Natural killer cell (primary cell): Measurements from ENCODE around the gene FLYWCH2. TPM values are rescaled to one million over a fixed set of nuclear protein-coding genes. Genes with fewer than 3 reads are reported as not detected.

Experiments used
- ATAC-seq, 3 donors: fragments of 150-1000 bp in 2 of 3; fragments of 200-7000 bp in 1 of 3; cut with Tn5 transposase; 1 replicate in 1 of 3; 2 replicates in 2 of 3; pipeline ENCODE4 v1.10.0; 2021; ENCODE audit warnings: mild to moderate bottlenecking in 2 of 3, moderate library complexity in 2 of 3
- DNase-seq, 2 donors: peaks; one replicate each; pipeline versions ENCODE4 v3.0.0 to v3.0.0-alpha.2; 2013 to 2021; ENCODE audit warnings: mixed read lengths in 1 of 2
- H3K27ac ChIP-seq: one replicate; pipeline ENCODE4 v1.5.1; 2013; ENCODE audit warnings: mild to moderate bottlenecking, low read length
- H3K27me3 ChIP-seq: one replicate; pipeline ENCODE4 v1.6.1; 2013; ENCODE audit warnings: low read length; ENCODE audit not compliant: control insufficient read depth, insufficient read depth
- H3K36me3 ChIP-seq: one replicate; pipeline ENCODE4 v1.6.1; 2013; ENCODE audit warnings: low read length; ENCODE audit not compliant: control insufficient read depth, insufficient read depth
- H3K4me1 ChIP-seq: one replicate; pipeline ENCODE4 v1.6.1; 2013; ENCODE audit warnings: low read length; ENCODE audit not compliant: control insufficient read depth, insufficient read depth
- H3K4me3 ChIP-seq: one replicate; pipeline ENCODE4 v1.5.1; 2013; ENCODE audit warnings: low read length
- H3K9me3 ChIP-seq: one replicate; pipeline ENCODE4 v1.6.1; 2013; ENCODE audit warnings: low read length; ENCODE audit not compliant: control insufficient read depth, insufficient read depth
- H3K27ac Mint-ChIP-seq, 2 donors: one replicate each; pipeline ENCODE4 v1.8.0; 2022; ENCODE audit warnings: mild to moderate bottlenecking in 2 of 2, mixed read lengths in 2 of 2, moderate library complexity in 1 of 2
- H3K27me3 Mint-ChIP-seq, 2 donors: one replicate each; pipeline ENCODE4 v1.8.0; 2022; ENCODE audit warnings: low read depth in 2 of 2, mixed read lengths in 2 of 2
- H3K36me3 Mint-ChIP-seq: one replicate; pipeline ENCODE4 v1.8.0; 2022; ENCODE audit warnings: mixed read lengths
- H3K4me1 Mint-ChIP-seq, 2 donors: one replicate each; pipeline ENCODE4 v1.8.0; 2022; ENCODE audit warnings: mixed read lengths in 2 of 2
- H3K4me3 Mint-ChIP-seq: one replicate; pipeline ENCODE4 v1.8.0; 2022; ENCODE audit warnings: mild to moderate bottlenecking, moderate library complexity, mixed read lengths
- H3K9me3 Mint-ChIP-seq, 2 donors: one replicate each; pipeline ENCODE4 v1.8.0; 2022; ENCODE audit warnings: mixed read lengths in 2 of 2
- WGBS: methylation state at CpG from one replicate; pipeline ENCODE4 v1.1.7; 2013; ENCODE audit warnings: missing lambda C conversion rate; ENCODE audit not compliant: insufficient coverage; 5-methylcytosine and 5-hydroxymethylcytosine counted together
- intact Hi-C: fragments of 100-400 bp; cut with micrococcal nuclease; formaldehyde crosslinking; loops from one replicate; pipeline ENCODE4 v1.14.2; 2022
- total RNA-seq, 4 donors: library from RNA; stranded (reverse); fragments of 120-200 nt in 1 of 4; gene quantifications; one replicate each; pipeline versions ENCODE4 v1.2.3 to v1.2.4, GENCODE V29; 2013 to 2022
- TF ChIP-seq, protein P1 (sequence below): fragments of 200-600 bp; IDR thresholded peaks from one replicate; pipeline ENCODE4 v1.8.0; 2022; ENCODE audit warnings: antibody characterized with exemption

FLYWCH2 gene
- total RNA-seq, 3 donors from 2014 or later (not counting 1 experiment from before 2014, with no cell fraction given) = 12.0 to 12.7 (median 12.6) TPM

DNA sequence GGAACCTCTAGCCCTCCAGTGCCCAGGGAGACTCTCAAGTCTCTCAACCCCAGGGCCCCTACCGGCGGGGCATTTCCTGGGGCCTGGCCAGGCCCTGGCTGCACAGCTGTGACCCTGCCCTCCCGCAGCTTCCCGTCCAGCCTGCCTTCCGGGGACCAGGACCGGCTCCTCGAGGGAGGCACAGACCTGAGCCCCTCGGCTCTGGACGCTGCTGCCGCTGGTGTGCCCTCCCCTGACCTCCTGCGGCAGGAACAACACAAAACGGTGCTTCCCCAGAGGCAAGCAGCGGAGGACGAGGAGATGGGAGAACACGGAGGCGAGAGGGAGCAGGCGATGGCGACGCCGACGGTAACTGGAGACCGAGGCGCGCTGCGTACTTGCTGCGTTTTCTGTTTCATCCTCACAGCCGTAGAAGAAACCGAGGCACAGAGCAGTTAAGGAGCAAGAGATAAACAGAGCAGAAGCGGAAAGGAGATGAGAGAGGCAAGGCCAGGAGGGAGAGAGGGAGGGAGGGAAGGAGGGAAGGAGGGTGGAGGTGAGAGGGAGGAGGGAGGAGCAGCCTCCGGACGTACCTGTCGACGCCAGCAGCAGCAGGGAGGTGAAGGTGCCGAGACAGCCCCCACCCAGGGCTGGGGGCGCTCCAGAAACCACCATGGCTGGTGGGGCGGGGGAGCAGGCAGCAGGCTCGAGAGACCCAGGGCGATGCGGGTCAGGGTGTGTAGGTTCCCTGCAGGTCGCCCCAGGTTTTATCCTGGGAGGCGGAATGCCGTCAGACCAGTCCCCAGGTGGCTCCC, 25.4 kb upstream of the FLYWCH2 start, which contains the start of gene PRSS22:
TSS of gene PRSS22 (minus strand) at position 720 of the 794 bp plus-strand sequence. CDS start at position 654, 66 bp downstream.
- peak within 1 kb of the TSS; percentile 55 to 81 for H3K27ac Mint-ChIP-seq
- intact Hi-C loops = no loop called here

DNA sequence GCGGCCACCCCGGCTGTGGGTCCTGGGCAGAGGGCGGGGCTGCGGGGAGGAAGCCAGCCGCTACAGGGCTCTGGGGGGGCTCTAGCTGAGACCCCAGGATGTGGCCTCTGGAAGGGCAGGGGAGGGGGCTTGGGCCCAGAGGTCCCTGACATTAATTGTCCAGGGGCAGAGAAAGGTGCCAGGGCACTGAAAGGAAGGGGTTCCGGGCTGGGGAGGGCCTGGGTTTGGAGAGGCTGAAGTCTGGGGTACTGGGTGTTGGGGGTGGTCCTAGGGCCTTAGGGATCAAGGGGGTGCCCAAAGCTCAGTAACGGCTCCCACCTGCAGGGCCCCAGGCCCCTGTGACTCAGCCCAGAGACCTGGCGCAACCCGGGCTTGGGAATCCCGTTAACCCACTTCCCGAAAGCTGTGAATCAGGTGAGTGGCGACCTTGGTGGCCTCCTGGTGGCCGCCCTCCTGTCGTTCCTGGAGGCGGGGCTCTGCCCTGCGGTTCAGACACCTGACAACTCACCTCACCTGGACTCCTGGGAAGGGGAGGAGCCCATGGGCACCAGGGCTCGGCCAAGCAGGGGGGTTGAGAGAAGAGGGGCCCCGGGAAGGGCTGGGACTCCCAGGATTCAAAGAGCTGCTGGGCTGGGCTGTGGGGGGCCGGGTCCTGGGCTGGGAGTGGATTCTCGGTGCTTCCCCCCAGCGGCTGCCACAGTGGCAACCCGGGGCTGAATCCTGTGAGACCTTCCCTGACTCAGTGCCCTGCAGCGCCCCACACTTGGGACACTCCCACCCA, 24.6 kb upstream of the FLYWCH2 start:
- Mint-ChIP-seq H3K4me1 (peaks cover 14 to 21% of the 10 kb centered on the region in 2 donors), H3K27me3 (peaks cover 0 to 22% of the 10 kb centered on the region in 2 donors), H3K36me3 (peaks cover 10% of the 10 kb centered on the region), H3K9me3 (peaks cover 5 to 9% of the 10 kb centered on the region in 2 donors), H3K27ac (peak overlapping the region in 1 of 2 donors; percentile 81), H3K4me3 (peak overlapping the region; percentile 50)
- no peaks in the 10 kb centered on the region for H3K36me3 ChIP-seq
- H3K27ac ChIP-seq = peak overlapping the region; percentile 32
- peak in 1 of 3 donors; percentile 13 for ATAC-seq
- TF ChIP-seq, protein P1, sequence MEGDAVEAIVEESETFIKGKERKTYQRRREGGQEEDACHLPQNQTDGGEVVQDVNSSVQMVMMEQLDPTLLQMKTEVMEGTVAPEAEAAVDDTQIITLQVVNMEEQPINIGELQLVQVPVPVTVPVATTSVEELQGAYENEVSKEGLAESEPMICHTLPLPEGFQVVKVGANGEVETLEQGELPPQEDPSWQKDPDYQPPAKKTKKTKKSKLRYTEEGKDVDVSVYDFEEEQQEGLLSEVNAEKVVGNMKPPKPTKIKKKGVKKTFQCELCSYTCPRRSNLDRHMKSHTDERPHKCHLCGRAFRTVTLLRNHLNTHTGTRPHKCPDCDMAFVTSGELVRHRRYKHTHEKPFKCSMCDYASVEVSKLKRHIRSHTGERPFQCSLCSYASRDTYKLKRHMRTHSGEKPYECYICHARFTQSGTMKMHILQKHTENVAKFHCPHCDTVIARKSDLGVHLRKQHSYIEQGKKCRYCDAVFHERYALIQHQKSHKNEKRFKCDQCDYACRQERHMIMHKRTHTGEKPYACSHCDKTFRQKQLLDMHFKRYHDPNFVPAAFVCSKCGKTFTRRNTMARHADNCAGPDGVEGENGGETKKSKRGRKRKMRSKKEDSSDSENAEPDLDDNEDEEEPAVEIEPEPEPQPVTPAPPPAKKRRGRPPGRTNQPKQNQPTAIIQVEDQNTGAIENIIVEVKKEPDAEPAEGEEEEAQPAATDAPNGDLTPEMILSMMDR = no peak
- peaks cover 6% of the 10 kb centered on the region for H3K9me3 ChIP-seq
- H3K4me1 ChIP-seq = peaks cover 31% of the 10 kb centered on the region
- peak in 1 of 2 donors; percentile 35 for DNase-seq
- H3K4me3 ChIP-seq = peak overlapping the region; percentile 27
- WGBS = 15% methylated on average over 23 of the region's 23 CpGs
- peaks cover 3% of the 10 kb centered on the region for H3K27me3 ChIP-seq
- intact Hi-C loops = no loop called here

More for the DNA sequence above, 25.4 kb upstream of the FLYWCH2 start, which contains the start of gene PRSS22:
- Histone ChIP-seq H3K36me3 (no peaks in the 10 kb centered on the region), H3K4me1 (peaks cover 31% of the 10 kb centered on the region), H3K27me3 (peaks cover 3% of the 10 kb centered on the region), H3K27ac (peak within 1 kb of the TSS; percentile 32), H3K9me3 (peaks cover 6% of the 10 kb centered on the region), H3K4me3 (peak within 1 kb of the TSS; percentile 27)
- Mint-ChIP-seq H3K4me3 (peak within 1 kb of the TSS; percentile 94), H3K36me3 (peaks cover 10% of the 10 kb centered on the region), H3K9me3 (peaks cover 5 to 9% of the 10 kb centered on the region in 2 donors), H3K4me1 (peaks cover 14 to 21% of the 10 kb centered on the region in 2 donors), H3K27me3 (peaks cover 0 to 22% of the 10 kb centered on the region in 2 donors)
- peak in 1 of 2 donors; percentile 51 for DNase-seq
- TF ChIP-seq, protein P1 = no peak
- ATAC-seq = peak; percentile 25 to 66 (median 54)
- WGBS = 10% methylated on average over 42 of the region's 42 CpGs

DNA sequence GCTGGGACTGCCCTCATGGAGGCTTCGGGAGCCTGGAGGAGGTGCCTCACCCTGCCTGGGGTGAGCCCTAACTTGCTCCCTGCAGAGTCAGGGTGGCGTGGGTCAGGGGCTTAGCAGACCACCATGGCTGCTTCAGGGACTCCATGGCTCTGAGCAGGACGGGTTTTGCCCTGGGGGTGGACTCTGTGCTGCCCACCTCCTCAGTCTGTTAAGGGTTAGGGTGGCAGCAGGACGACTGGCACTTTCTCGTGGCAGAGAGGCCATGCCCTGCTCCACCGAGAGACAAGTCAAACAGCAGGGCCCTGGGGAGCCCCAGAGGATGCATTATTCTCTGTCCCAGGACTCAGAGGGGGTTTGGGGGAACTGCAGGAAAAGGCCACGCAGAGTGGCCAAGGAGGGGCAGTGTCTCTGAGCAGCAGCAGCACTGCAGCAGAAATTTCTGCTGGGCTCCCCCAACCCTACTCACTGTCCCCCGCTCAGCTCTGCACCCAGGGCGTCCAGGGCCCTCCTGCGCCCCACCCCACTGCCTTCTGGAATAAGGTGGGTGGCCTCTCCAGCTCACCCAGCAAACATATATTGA, 23.2 kb upstream of the FLYWCH2 start:
- ATAC-seq = no peak
- Mint-ChIP-seq H3K27me3 (peaks cover 0 to 19% of the 10 kb centered on the region in 2 donors), H3K9me3 (peaks cover under 1% of the 10 kb centered on the region in 2 donors), H3K36me3 (peaks cover 2% of the 10 kb centered on the region), H3K4me3 (no peak overlapping the region), H3K4me1 (peaks cover 6 to 15% of the 10 kb centered on the region in 2 donors), H3K27ac (no peak overlapping the region)
- H3K27ac ChIP-seq = no peak overlapping the region
- H3K27me3 ChIP-seq = peaks cover 3% of the 10 kb centered on the region
- no peak overlapping the region for H3K4me3 ChIP-seq
- H3K9me3 ChIP-seq = no peaks in the 10 kb centered on the region
- no peak for DNase-seq
- intact Hi-C loops = no loop called here
- WGBS = 81% methylated on average over 10 of the region's 10 CpGs
- TF ChIP-seq, protein P1 = no peak
- H3K36me3 ChIP-seq = no peaks in the 10 kb centered on the region
- H3K4me1 ChIP-seq = peaks cover 31% of the 10 kb centered on the region
